ENCODE data around the gene PEX11G. TPM values are rescaled to one million over a fixed set of nuclear protein-coding genes. Genes with fewer than 3 reads are reported as not detected.
A peak's percentile ranks its signal among the peaks of the same experiment; 100 is the strongest.

The PEX11G gene
- total and polyA plus RNA-seq, 9 of the 15 experiments (the other 6 are each of a cell fraction or from before 2014, with no cell fraction given) = 0.07 to 3.2 (median 0.70) TPM; not detected in 1

DNA sequence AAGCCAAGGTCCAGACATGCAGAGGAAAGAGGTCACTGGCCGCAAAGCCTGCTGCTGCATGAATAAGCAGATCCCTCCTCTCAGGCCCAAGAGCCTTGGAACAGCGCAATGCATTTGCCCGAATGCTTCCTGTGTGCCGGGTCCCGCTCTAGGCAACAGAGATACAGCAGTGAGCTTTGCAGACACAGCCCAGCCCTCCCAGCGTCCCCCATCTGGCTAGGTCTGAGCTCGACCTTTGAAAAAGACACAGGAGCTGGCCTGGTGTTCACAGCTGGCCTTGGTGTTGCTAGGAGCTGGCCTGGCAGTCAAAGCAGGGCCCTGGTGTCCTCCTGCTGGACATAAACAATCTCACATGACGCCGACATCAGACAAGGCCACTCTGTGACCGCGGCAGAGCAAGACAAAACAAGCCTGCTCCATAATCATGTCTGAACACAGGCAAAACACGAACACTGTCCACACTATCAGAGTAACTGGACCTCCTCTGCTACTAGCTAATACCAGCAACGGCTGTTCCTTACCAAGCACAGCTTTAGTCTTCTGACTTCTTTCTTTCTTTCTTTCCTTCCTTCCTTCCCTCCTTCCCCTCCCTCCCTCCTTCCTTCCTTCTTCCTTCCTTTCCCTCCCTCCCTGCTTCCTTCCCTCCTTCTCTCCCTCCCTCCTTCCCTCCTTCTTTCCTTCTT lies 5.7 kb upstream of the PEX11G start (continued):
- TF ChIP-seq HMBOX1 (IDR thresholded peaks at IDR 0.05) = no peak
- TF ChIP-seq FOXP1 (CRISPR knock-in tag; IDR thresholded peaks at IDR 0.05) = no peak
- no peak for TF ChIP-seq HOXB6 (CRISPR knock-in tag; IDR thresholded peaks at IDR 0.05; ENCODE audit: borderline replicate concordance)
- TF ChIP-seq NCOA4 (IDR thresholded peaks at IDR 0.05; ENCODE audit: partially characterized antibody) = peak; percentile 37
- no peak for TF ChIP-seq CBX2 (IDR thresholded peaks at IDR 0.05; ENCODE audit: insufficient read depth, low read length, poor library complexity, severe bottlenecking)
- TF ChIP-seq NCOR1 (IDR thresholded peaks at IDR 0.05) = peak; percentile 72
- peak; percentile 29; the same call in 1 of the 2 replicates for TF ChIP-seq DNMT1 (IDR thresholded peaks at IDR 0.05)
- TF ChIP-seq, protein P1, sequence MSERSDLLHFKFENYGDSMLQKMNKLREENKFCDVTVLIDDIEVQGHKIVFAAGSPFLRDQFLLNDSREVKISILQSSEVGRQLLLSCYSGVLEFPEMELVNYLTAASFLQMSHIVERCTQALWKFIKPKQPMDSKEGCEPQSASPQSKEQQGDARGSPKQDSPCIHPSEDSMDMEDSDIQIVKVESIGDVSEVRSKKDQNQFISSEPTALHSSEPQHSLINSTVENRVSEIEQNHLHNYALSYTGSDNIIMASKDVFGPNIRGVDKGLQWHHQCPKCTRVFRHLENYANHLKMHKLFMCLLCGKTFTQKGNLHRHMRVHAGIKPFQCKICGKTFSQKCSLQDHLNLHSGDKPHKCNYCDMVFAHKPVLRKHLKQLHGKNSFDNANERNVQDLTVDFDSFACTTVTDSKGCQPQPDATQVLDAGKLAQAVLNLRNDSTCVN (CRISPR knock-in tag; IDR thresholded peaks at IDR 0.05) = peak; percentile 97
- no peak for TF ChIP-seq KHSRP (IDR thresholded peaks at IDR 0.05)
- TF ChIP-seq HNRNPH1 (optimal IDR thresholded peaks at IDR 0.05; ENCODE audit: low read depth, low read length) = no peak
- TF ChIP-seq, protein P2, sequence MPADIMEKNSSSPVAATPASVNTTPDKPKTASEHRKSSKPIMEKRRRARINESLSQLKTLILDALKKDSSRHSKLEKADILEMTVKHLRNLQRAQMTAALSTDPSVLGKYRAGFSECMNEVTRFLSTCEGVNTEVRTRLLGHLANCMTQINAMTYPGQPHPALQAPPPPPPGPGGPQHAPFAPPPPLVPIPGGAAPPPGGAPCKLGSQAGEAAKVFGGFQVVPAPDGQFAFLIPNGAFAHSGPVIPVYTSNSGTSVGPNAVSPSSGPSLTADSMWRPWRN (IDR thresholded peaks at IDR 0.05; ENCODE audit: low read depth) = no peak
- TF ChIP-seq RBM34 (IDR thresholded peaks at IDR 0.05; ENCODE audit: borderline replicate concordance, insufficient read depth, low read length) = no peak
- TF ChIP-seq NUFIP1 (IDR thresholded peaks at IDR 0.05; ENCODE audit: partially characterized antibody) = no peak
- no peak for TF ChIP-seq TFAM (CRISPR knock-in tag; conservative IDR thresholded peaks at IDR 0.05)
- no peak; the same call in 1 of the 2 replicates for TF ChIP-seq LEF1 (IDR thresholded peaks at IDR 0.05)
- no peak for TF ChIP-seq ZFP91 (CRISPR knock-in tag; IDR thresholded peaks at IDR 0.05)
- TF ChIP-seq, protein P3, sequence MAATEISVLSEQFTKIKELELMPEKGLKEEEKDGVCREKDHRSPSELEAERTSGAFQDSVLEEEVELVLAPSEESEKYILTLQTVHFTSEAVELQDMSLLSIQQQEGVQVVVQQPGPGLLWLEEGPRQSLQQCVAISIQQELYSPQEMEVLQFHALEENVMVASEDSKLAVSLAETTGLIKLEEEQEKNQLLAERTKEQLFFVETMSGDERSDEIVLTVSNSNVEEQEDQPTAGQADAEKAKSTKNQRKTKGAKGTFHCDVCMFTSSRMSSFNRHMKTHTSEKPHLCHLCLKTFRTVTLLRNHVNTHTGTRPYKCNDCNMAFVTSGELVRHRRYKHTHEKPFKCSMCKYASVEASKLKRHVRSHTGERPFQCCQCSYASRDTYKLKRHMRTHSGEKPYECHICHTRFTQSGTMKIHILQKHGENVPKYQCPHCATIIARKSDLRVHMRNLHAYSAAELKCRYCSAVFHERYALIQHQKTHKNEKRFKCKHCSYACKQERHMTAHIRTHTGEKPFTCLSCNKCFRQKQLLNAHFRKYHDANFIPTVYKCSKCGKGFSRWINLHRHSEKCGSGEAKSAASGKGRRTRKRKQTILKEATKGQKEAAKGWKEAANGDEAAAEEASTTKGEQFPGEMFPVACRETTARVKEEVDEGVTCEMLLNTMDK (IDR thresholded peaks at IDR 0.05; ENCODE audit: borderline replicate concordance, insufficient read depth, low read depth, low read length, poor library complexity, severe bottlenecking) = no peak
- no peak for TF ChIP-seq PCBP2 (IDR thresholded peaks at IDR 0.05; ENCODE audit: low read depth, low read length, poor library complexity, severe bottlenecking)
- peak; percentile 94 for TF ChIP-seq SMAD4 (CRISPR knock-in tag; conservative IDR thresholded peaks at IDR 0.05)
- TF ChIP-seq ZNF551 (CRISPR knock-in tag; IDR thresholded peaks at IDR 0.05) = no peak
- 0 out of 2 replicates have a peak, but pooled peaks have one; percentile 38 for TF ChIP-seq MEF2D (tag; conservative IDR thresholded peaks at IDR 0.05; ENCODE audit: low read depth)
- TF ChIP-seq BRCA1 (IDR thresholded peaks at IDR 0.05) = no peak
- TF ChIP-seq BRCA1 (CRISPR knock-in tag; IDR thresholded peaks at IDR 0.05) = no peak
- TF ChIP-seq POLR2A (conservative IDR thresholded peaks at IDR 0.05) = no peak; the same call in 1 of the 2 replicates

All from K562 (cell line).